CD4-positive, alpha-beta T cell treated with Interferon gamma for 1 hour (primary cell): ENCODE data around the gene PPP1R16B.

Experiments
- DNase-seq: peaks from one replicate; pipeline ENCODE4 v3.0.0-alpha.2; 2020

Gene PPP1R16B

GRCh38 chr20:38805502-38805957 is at the start of gene PPP1R16B:
Gene PPP1R16B, plus strand, starts transcription at chr20:38805697. Its CDS starts 30,229 bp downstream, at chr20:38835926.
- DNase-seq = peak; percentile 83

- DNase-seq = no peak
These were observed 48.2 kb upstream of the PPP1R16B start for GRCh38 chr20:38757145-38757775.

- no peak for DNase-seq
These were observed 46.4 kb upstream of the PPP1R16B start for GRCh38 chr20:38759106-38759505.

- DNase-seq = no peak
These were observed 44.5 kb upstream of the PPP1R16B start for GRCh38 chr20:38760978-38761377.

GRCh38 chr20:38762174-38762573 is 43.3 kb upstream of the PPP1R16B start:
- DNase-seq = no peak

GRCh38 chr20:38763616-38764015 is 41.9 kb upstream of the PPP1R16B start:
- no peak for DNase-seq

- no peak for DNase-seq
These were observed 40.8 kb upstream of the PPP1R16B start for GRCh38 chr20:38764567-38765318.

- DNase-seq = no peak
These were observed 39.4 kb upstream of the PPP1R16B start for GRCh38 chr20:38766071-38766470.

- DNase-seq = no peak
These were observed 35.9 kb upstream of the PPP1R16B start for GRCh38 chr20:38769376-38770295.

- DNase-seq = no peak
These were observed 35.0 kb upstream of the PPP1R16B start for GRCh38 chr20:38770546-38770945.

GRCh38 chr20:38770970-38771369 is 34.5 kb upstream of the PPP1R16B start:
- DNase-seq = no peak

- no peak for DNase-seq
These were observed 33.9 kb upstream of the PPP1R16B start for GRCh38 chr20:38771621-38772020.

- DNase-seq = no peak
These were observed 31.3 kb upstream of the PPP1R16B start for GRCh38 chr20:38774167-38774566.

- DNase-seq = peak; percentile 6
These were observed 29.1 kb upstream of the PPP1R16B start for GRCh38 chr20:38776363-38776762.

GRCh38 chr20:38779247-38780097 is 26.0 kb upstream of the PPP1R16B start:
- DNase-seq = no peak

- no peak for DNase-seq
These were observed 23.2 kb upstream of the PPP1R16B start for GRCh38 chr20:38782275-38782674.

GRCh38 chr20:38787870-38788269 is 17.6 kb upstream of the PPP1R16B start:
- no peak for DNase-seq

- no peak for DNase-seq
These were observed 15.8 kb upstream of the PPP1R16B start for GRCh38 chr20:38789503-38790199.

- peak; percentile 64 for DNase-seq
These were observed 15.1 kb upstream of the PPP1R16B start for GRCh38 chr20:38790200-38791053.

GRCh38 chr20:38791291-38791690 is 14.2 kb upstream of the PPP1R16B start:
- DNase-seq = no peak

GRCh38 chr20:38791940-38792339 is 13.6 kb upstream of the PPP1R16B start:
- DNase-seq = no peak
